IMR-90 (cell line): Measurements from ENCODE around the gene CYBRD1. TPM values are rescaled to one million over a fixed set of nuclear protein-coding genes. Genes with fewer than 3 reads are reported as not detected.

ENCODE experiments used
- ATAC-seq: fragments of 200-7000 bp; cut with Tn5 transposase; 2 replicates; pipeline ENCODE4 v1.9.1; 2020; ENCODE audit warnings: low read depth, mild to moderate bottlenecking, moderate library complexity
- BruUV-seq: library from RNA; stranded (reverse); fragments of 400-500 nt; replicated peaks from 2 replicates; lab custom pipeline; 2021; lab: Mats Ljungman, UMichigan
- CTCF ChIA-PET: fragments of 300-600 bp; formaldehyde crosslinking; extraction: SDS; loops from one replicate; lab custom pipeline; 2021; ENCODE audit warnings: antibody characterized with exemption; lab: Yijun Ruan, JAX
- POLR2A ChIA-PET: fragments of 300-600 bp; sonication (Branson Sonifier 250); formaldehyde crosslinking; loops from one replicate; lab custom pipeline; 2022; ENCODE audit warnings: antibody characterized with exemption; ENCODE audit not compliant: unreplicated experiment; lab: Charles Lee
- DNase-seq: peaks from one replicate; pipeline ENCODE4 v3.0.0; 2013
- H2AFZ ChIP-seq: replicated peaks from 2 replicates; pipeline ENCODE3; 2013; ENCODE audit warnings: low read length, mild to moderate bottlenecking; ENCODE audit not compliant: poor library complexity
- H2AK5ac ChIP-seq: 2 replicates; pipeline ENCODE4 v1.6.1; 2013; ENCODE audit warnings: low read depth, low read length, inconsistent platforms
- H2AK9ac ChIP-seq: replicated peaks from 2 replicates; pipeline ENCODE3; 2013; ENCODE audit warnings: mild to moderate bottlenecking, low read depth, low read length, moderate library complexity; ENCODE audit not compliant: poor library complexity
- H2BK120ac ChIP-seq: 2 replicates; pipeline ENCODE4 v1.6.1; 2013; ENCODE audit warnings: low read depth, low read length, inconsistent platforms
- H2BK15ac ChIP-seq: 3 replicates; pipeline ENCODE4 v1.6.1; 2013; ENCODE audit warnings: low read depth, low read length, inconsistent platforms
- H2BK20ac ChIP-seq: 2 replicates; pipeline ENCODE4 v1.6.1; 2013; ENCODE audit warnings: low read depth, mild to moderate bottlenecking, inconsistent platforms, low read length, moderate library complexity
- H2BK5ac ChIP-seq: 2 replicates; pipeline ENCODE4 v1.6.1; 2013; ENCODE audit warnings: mild to moderate bottlenecking, low read depth, low read length, inconsistent platforms; ENCODE audit not compliant: poor library complexity, severe bottlenecking
- H3K14ac ChIP-seq: replicated peaks from 2 replicates; pipeline ENCODE4 v1.6.1; 2013; ENCODE audit warnings: low read depth, low read length, inconsistent platforms
- H3K18ac ChIP-seq: 2 replicates; pipeline ENCODE4 v1.6.1; 2013; ENCODE audit warnings: low read depth, low read length, control low read depth
- H3K23ac ChIP-seq: 2 replicates; pipeline ENCODE4 v1.6.1; 2013; ENCODE audit warnings: low read depth, low read length, inconsistent platforms
- H3K27ac ChIP-seq: 2 replicates; pipeline ENCODE4 v1.5.1; 2013; ENCODE audit warnings: mild to moderate bottlenecking, control low read depth, low read length; ENCODE audit not compliant: insufficient read depth
- H3K27me3 ChIP-seq: 2 replicates; pipeline ENCODE4 v1.6.1; 2013; ENCODE audit warnings: low read length; ENCODE audit not compliant: control insufficient read depth, insufficient read depth
- H3K36me3 ChIP-seq: 2 replicates; pipeline ENCODE4 v1.6.1; 2013; ENCODE audit warnings: low read length, mixed read lengths; ENCODE audit not compliant: control insufficient read depth, insufficient read depth
- H3K4ac ChIP-seq: 2 replicates; pipeline ENCODE4 v1.6.1; 2013; ENCODE audit warnings: low read depth, low read length, inconsistent platforms
- H3K4me1 ChIP-seq: 2 replicates; pipeline ENCODE4 v1.6.1; 2013; ENCODE audit warnings: low read length, mixed read lengths; ENCODE audit not compliant: control insufficient read depth, insufficient read depth
- H3K4me2 ChIP-seq: 2 replicates; pipeline ENCODE4 v1.6.1; 2013; ENCODE audit warnings: low read depth, mild to moderate bottlenecking, control low read depth, low read length, moderate library complexity
- H3K4me3 ChIP-seq: 2 replicates; pipeline ENCODE4 v1.5.1; 2013; ENCODE audit warnings: low read depth, mild to moderate bottlenecking, control low read depth, low read length, moderate library complexity; ENCODE audit not compliant: insufficient read depth
- H3K56ac ChIP-seq: 2 replicates; pipeline ENCODE4 v1.6.1; 2013; ENCODE audit warnings: low read length, inconsistent platforms; ENCODE audit not compliant: insufficient read depth; ENCODE audit errors: extremely low read depth
- H3K79me1 ChIP-seq, 2 experiments: 2 replicates each; pipeline ENCODE4 v1.6.1; 2013; ENCODE audit warnings: low read length in 2 of 2, inconsistent platforms in 1 of 2, low read depth in 1 of 2
- H3K9ac ChIP-seq: 2 replicates; pipeline ENCODE4 v1.6.1; 2013; ENCODE audit warnings: low read depth, low read length, control low read depth
- H3K9me1 ChIP-seq: 2 replicates; pipeline ENCODE4 v1.6.1; 2013; ENCODE audit warnings: low read length, inconsistent platforms; ENCODE audit not compliant: insufficient read depth
- H3K9me3 ChIP-seq: 2 replicates; pipeline ENCODE4 v1.6.1; 2013; ENCODE audit warnings: low read length; ENCODE audit not compliant: control insufficient read depth, insufficient read depth
- H4K20me1 ChIP-seq: 2 replicates; pipeline ENCODE4 v1.6.1; 2013; ENCODE audit warnings: low read length, inconsistent platforms; ENCODE audit not compliant: insufficient read depth
- H4K5ac ChIP-seq: 2 replicates; pipeline ENCODE4 v1.6.1; 2013; ENCODE audit warnings: mild to moderate bottlenecking, low read depth, low read length, control low read depth
- H4K8ac ChIP-seq, 2 experiments: 2 replicates each; pipeline ENCODE4 v1.6.1; 2013; ENCODE audit warnings: low read depth in 2 of 2, low read length in 2 of 2, control low read depth in 1 of 2, inconsistent platforms in 1 of 2
- H4K91ac ChIP-seq: 2 replicates; pipeline ENCODE4 v1.6.1; 2013; ENCODE audit warnings: low read depth, low read length, inconsistent platforms; ENCODE audit not compliant: insufficient read depth
- BHLHE40 ChIP-seq: fragments of 150-350 bp; IDR thresholded peaks from 2 replicates; pipeline ENCODE4 v1.6.1; 2016; ENCODE audit warnings: mild to moderate bottlenecking, low read depth, low read length
- CEBPB ChIP-seq: IDR thresholded peaks from 2 replicates; pipeline ENCODE4 v1.6.1; 2012; ENCODE audit warnings: low read depth, low read length, improper control_type of control experiment
- CHD1 ChIP-seq: IDR thresholded peaks from 2 replicates; pipeline ENCODE4 v1.6.1; 2012; ENCODE audit warnings: low read depth, low read length, improper control_type of control experiment
- FOS ChIP-seq: fragments of 150-350 bp; IDR thresholded peaks from 2 replicates; pipeline ENCODE4 v1.6.1; 2016; ENCODE audit warnings: low read depth, low read length
- MAFK ChIP-seq: IDR thresholded peaks from 2 replicates; pipeline ENCODE4 v1.6.1; 2012; ENCODE audit warnings: low read depth, low read length, improper control_type of control experiment
- MAZ ChIP-seq: IDR thresholded peaks from 2 replicates; pipeline ENCODE4 v1.6.1; 2012; ENCODE audit warnings: low read depth, mild to moderate bottlenecking, low read length, improper control_type of control experiment, moderate library complexity, borderline replicate concordance
- MXI1 ChIP-seq: IDR thresholded peaks from 2 replicates; pipeline ENCODE4 v1.6.1; 2012; ENCODE audit warnings: low read depth, mild to moderate bottlenecking, low read length, moderate library complexity, borderline replicate concordance
- NFE2L2 ChIP-seq: fragments of 150-350 bp; IDR thresholded peaks from 2 replicates; pipeline ENCODE4 v1.6.1; 2016; ENCODE audit warnings: low read depth, mild to moderate bottlenecking, low read length
- POLR2A ChIP-seq: IDR thresholded peaks from 2 replicates; pipeline ENCODE4 v1.6.1; 2012; ENCODE audit warnings: mild to moderate bottlenecking, low read depth, low read length
- RAD21 ChIP-seq: IDR thresholded peaks from 2 replicates; pipeline ENCODE4 v1.6.1; 2012; ENCODE audit warnings: low read length, improper control_type of control experiment
- RCOR1 ChIP-seq: IDR thresholded peaks from 2 replicates; pipeline ENCODE4 v1.6.1; 2012; ENCODE audit warnings: mild to moderate bottlenecking, low read length, improper control_type of control experiment; ENCODE audit not compliant: insufficient replicate concordance
- RFX5 ChIP-seq: IDR thresholded peaks from 2 replicates; pipeline ENCODE4 v1.8.0; 2012; ENCODE audit warnings: low read depth, mild to moderate bottlenecking, low read length, moderate library complexity
- SMC3 ChIP-seq: fragments of 150-350 bp; IDR thresholded peaks from 2 replicates; pipeline ENCODE4 v1.6.1; 2016; ENCODE audit warnings: low read depth, mild to moderate bottlenecking, antibody characterized with exemption, low read length, moderate library complexity
- WGBS, 2 experiments: methylation state at CpG; one replicate each; pipeline versions ENCODE4 v1.1.5 to v1.1.7; 2013; ENCODE audit warnings: missing lambda C conversion rate in 2 of 2; ENCODE audit not compliant: insufficient read length in 1 of 2; ENCODE audit errors: extremely low coverage in 2 of 2; 5-methylcytosine and 5-hydroxymethylcytosine counted together
- dilution Hi-C: fragments of 300-500 bp; cut with HindIII; formaldehyde crosslinking; loops from one replicate; pipeline ENCODE4 v1.14.3; 2018; ENCODE audit warnings: low sequenced_read_pairs; ENCODE audit not compliant: unreplicated experiment
- in situ Hi-C: fragments of 300-500 bp; cut with MboI; formaldehyde crosslinking; loops from 3 replicates; pipeline ENCODE4 v1.14.3; 2019; ENCODE audit warnings: low sequenced_read_pairs, inconsistent platforms, mixed read lengths
- intact Hi-C: fragments of 100-400 bp; cut with micrococcal nuclease; formaldehyde crosslinking; loops from 2 replicates; pipeline ENCODE4 v1.10.0; 2022
- polyA plus RNA-seq, 3 experiments: library from polyadenylated mRNA; depleted of rRNA; stranded (reverse); fragments of >200 nt; gene quantifications; 2 replicates each; pipeline ENCODE4 v1.2.3, GENCODE V29; 2012; ENCODE audit warnings: low replicate concordance in 1 of 3
- total RNA-seq: library from RNA; depleted of rRNA; stranded (reverse); fragments of >200 nt; gene quantifications from 2 replicates; pipeline ENCODE4 v1.2.3, GENCODE V29; 2012
- TF ChIP-seq, protein P1 (sequence below): conservative IDR thresholded peaks from 2 replicates; pipeline ENCODE4 v1.5.1; 2012; ENCODE audit warnings: mild to moderate bottlenecking, low read depth, low read length, improper control_type of control experiment
- TF ChIP-seq, protein P2 (sequence below): fragments of 150-350 bp; IDR thresholded peaks from 2 replicates; pipeline ENCODE4 v1.6.1; 2017; ENCODE audit warnings: mild to moderate bottlenecking, antibody characterized with exemption, low read length, low read depth
- TF ChIP-seq, protein P3 (sequence below): fragments of 150-350 bp; IDR thresholded peaks from 2 replicates; pipeline ENCODE4 v1.6.1; 2016; ENCODE audit warnings: low read depth, mild to moderate bottlenecking, low read length, moderate library complexity, borderline replicate concordance

The CYBRD1 gene
- total and polyA plus RNA-seq, 2 of the 4 experiments (the other 2 are of a cell fraction) = 53.2 to 103 TPM

DNA sequence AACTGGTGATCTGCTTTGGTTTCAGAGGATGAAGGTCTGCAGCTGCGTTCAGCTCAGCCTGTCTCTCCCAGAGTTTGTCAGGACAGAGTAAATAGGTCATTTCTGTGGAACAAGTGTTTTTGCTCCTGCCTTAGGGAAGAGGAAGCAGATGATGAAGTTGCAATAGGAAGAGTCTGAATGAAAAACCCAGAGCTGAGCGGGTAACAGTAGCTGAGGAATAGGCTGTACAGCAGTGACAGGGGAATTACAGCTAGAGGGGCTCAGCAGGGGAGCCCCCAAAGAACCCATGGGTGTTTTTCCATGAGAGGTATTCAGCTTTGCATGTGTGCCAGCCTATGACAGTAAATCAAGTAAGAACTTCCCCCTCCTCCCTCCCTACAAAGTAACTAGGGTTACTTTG lies 10.3 kb upstream of the CYBRD1 start:
- no peaks in the 10 kb centered on the region for H3K79me1 ChIP-seq
- no peaks in the 10 kb centered on the region; the same call in 1 of the 2 replicates for H3K4me1 ChIP-seq
- peaks cover 2% of the 10 kb centered on the region for H3K27me3 ChIP-seq
- no peak overlapping the region for H2BK15ac ChIP-seq
- H3K14ac ChIP-seq = no peak overlapping the region
- dilution Hi-C loops = no loop called here
- no peaks in the 10 kb centered on the region for H3K9me3 ChIP-seq
- H3K4me3 ChIP-seq = no peak overlapping the region
- no peak overlapping the region for H4K91ac ChIP-seq
- ATAC-seq = no peak
- H3K56ac ChIP-seq = no peak overlapping the region
- H2BK5ac ChIP-seq = no peak overlapping the region
- no peak overlapping the region for H3K4me2 ChIP-seq
- intact Hi-C loops = no loop called here
- H4K8ac ChIP-seq = no peak overlapping the region
- H3K23ac ChIP-seq = no peak overlapping the region; the same call in 1 of the 2 replicates
- no CpG with 5 or more reads among the region's 2 CpGs for WGBS, 2 experiments
- H4K20me1 ChIP-seq = no peaks in the 10 kb centered on the region
- DNase-seq = no peak
- no peak overlapping the region for H2AK9ac ChIP-seq
- no peaks in the 10 kb centered on the region for H3K36me3 ChIP-seq
- no peak overlapping the region for H4K5ac ChIP-seq
- H3K27ac ChIP-seq = no peak overlapping the region
- ChIA-PET POLR2A (no interaction called here), CTCF (no interaction called here)
- no TSS peak for BruUV-seq
- in situ Hi-C loops = no loop called here
- no peak overlapping the region for H2BK120ac ChIP-seq
- H2AFZ ChIP-seq = no peak overlapping the region
- H3K9me1 ChIP-seq = peaks cover 8% of the 10 kb centered on the region; the same call in 1 of the 2 replicates
- TF ChIP-seq BHLHE40 = no peak
- TF ChIP-seq RAD21 = no peak
- no peak for TF ChIP-seq MXI1
- TF ChIP-seq RFX5 = no peak
- TF ChIP-seq, protein P1, sequence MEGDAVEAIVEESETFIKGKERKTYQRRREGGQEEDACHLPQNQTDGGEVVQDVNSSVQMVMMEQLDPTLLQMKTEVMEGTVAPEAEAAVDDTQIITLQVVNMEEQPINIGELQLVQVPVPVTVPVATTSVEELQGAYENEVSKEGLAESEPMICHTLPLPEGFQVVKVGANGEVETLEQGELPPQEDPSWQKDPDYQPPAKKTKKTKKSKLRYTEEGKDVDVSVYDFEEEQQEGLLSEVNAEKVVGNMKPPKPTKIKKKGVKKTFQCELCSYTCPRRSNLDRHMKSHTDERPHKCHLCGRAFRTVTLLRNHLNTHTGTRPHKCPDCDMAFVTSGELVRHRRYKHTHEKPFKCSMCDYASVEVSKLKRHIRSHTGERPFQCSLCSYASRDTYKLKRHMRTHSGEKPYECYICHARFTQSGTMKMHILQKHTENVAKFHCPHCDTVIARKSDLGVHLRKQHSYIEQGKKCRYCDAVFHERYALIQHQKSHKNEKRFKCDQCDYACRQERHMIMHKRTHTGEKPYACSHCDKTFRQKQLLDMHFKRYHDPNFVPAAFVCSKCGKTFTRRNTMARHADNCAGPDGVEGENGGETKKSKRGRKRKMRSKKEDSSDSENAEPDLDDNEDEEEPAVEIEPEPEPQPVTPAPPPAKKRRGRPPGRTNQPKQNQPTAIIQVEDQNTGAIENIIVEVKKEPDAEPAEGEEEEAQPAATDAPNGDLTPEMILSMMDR = no peak
- TF ChIP-seq FOS = no peak
- TF ChIP-seq NFE2L2 = no peak
- no peak for TF ChIP-seq MAFK
- TF ChIP-seq, protein P2, sequence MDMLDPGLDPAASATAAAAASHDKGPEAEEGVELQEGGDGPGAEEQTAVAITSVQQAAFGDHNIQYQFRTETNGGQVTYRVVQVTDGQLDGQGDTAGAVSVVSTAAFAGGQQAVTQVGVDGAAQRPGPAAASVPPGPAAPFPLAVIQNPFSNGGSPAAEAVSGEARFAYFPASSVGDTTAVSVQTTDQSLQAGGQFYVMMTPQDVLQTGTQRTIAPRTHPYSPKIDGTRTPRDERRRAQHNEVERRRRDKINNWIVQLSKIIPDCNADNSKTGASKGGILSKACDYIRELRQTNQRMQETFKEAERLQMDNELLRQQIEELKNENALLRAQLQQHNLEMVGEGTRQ = no peak
- TF ChIP-seq, protein P3, sequence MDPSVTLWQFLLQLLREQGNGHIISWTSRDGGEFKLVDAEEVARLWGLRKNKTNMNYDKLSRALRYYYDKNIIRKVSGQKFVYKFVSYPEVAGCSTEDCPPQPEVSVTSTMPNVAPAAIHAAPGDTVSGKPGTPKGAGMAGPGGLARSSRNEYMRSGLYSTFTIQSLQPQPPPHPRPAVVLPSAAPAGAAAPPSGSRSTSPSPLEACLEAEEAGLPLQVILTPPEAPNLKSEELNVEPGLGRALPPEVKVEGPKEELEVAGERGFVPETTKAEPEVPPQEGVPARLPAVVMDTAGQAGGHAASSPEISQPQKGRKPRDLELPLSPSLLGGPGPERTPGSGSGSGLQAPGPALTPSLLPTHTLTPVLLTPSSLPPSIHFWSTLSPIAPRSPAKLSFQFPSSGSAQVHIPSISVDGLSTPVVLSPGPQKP = no peak
- no peak for TF ChIP-seq MAZ
- no peak for TF ChIP-seq CEBPB
- no peak for TF ChIP-seq SMC3
- no peak for TF ChIP-seq CHD1
- no peak for TF ChIP-seq RCOR1
- TF ChIP-seq POLR2A = no peak
- H3K18ac ChIP-seq = no peak overlapping the region
- no peak overlapping the region for H2AK5ac ChIP-seq
- H2BK20ac ChIP-seq = no peak overlapping the region
- H3K4ac ChIP-seq = no peak overlapping the region
- H3K9ac ChIP-seq = no peak overlapping the region
